ENCODE results near the gene STK33.

Gene STK33

DNA sequence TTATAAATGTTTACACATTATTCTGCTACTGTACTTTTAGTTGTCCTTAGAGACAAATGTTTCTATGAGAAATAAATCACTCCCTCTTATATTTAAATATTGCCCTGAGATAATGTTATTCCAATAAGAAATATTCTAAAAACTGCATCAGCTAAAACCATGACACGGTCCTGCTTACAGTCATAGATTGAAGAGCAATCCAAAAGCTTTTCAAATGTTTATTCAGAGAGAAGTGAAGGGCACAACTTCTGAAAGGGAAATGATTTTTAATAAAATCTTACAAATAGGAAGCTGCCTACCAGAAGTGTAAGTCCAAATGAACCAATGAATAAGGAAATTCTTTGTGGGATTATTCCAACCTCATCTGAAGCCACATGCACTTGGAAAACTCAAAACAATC, 49.2 kb downstream of the STK33 start:
- Histone ChIP-seq H3K9me3 (ENCODE audit: control insufficient read depth, insufficient read depth, low read depth, low read length) (no peaks in the 10 kb centered on the region), H3K27ac (ENCODE audit: extremely low read depth, low read depth, low read length) (no peak overlapping the region), H3K36me3 (ENCODE audit: control insufficient read depth in 2 of 2, insufficient read depth in 1 of 2, low read length in 2 of 2) (no peaks in the 10 kb centered on the region), H3K4me1 (ENCODE audit: control insufficient read depth, insufficient read depth, low read length) (no peaks in the 10 kb centered on the region), H3K4me3 (ENCODE audit: low read depth, low read length) (no peak overlapping the region)
- ChIA-PET CTCF (interaction anchor here (0.5 to 1.2 kb wide), 3 partner anchors 19 to 352 kb away, joined by 3 to 5 read pairs (median 4); no protein-coding TSS in a partner anchor), POLR2A (interaction anchor here (0.6 kb wide), 1 partner anchor 8 kb away, joined by 4 read pairs; no protein-coding TSS in a partner anchor)
- TF ChIP-seq ZNF37A (tag by site-specific recombination; IDR thresholded peaks at IDR 0.05) (no peak), ZNF626 (tag by site-specific recombination; IDR thresholded peaks at IDR 0.05) (no peak), ZNF707 (tag by site-specific recombination; IDR thresholded peaks at IDR 0.05) (no peak), REPIN1 (tag by site-specific recombination; IDR thresholded peaks at IDR 0.05; ENCODE audit: low read depth) (no peak), ZNF747 (tag by site-specific recombination; IDR thresholded peaks at IDR 0.05) (no peak), SP7 (tag by site-specific recombination; IDR thresholded peaks at IDR 0.05) (no peak), GLI2 (tag by site-specific recombination; IDR thresholded peaks at IDR 0.05; ENCODE audit: borderline replicate concordance, low read depth) (no peak)

DNA sequence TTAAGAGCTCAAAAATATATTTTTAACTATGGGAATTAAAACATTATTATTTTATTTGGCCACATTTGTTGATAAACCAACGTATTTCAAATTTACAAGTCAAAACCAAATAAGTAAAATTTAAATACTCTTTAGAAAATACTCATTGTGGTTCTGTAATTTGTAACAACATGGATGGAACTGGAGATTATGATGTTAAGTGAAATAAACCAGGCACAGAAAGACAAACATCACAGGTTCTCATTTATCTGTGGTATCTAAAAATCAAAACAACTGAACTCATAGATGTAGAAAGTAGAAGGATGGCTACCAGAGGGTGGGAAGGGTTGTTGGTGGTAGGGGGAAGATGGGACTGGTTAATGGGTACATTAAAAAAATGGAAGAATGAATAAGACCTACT, 50.8 kb downstream of the STK33 start:
- POLR2A ChIA-PET: no interaction called here
- CTCF ChIA-PET: no interaction called here
- H3K9me3 ChIP-seq (ENCODE audit: control insufficient read depth, insufficient read depth, low read depth, low read length): no peaks in the 10 kb centered on the region
- no peak overlapping the region for H3K27ac ChIP-seq (ENCODE audit: extremely low read depth, low read depth, low read length)
- H3K4me3 ChIP-seq (ENCODE audit: low read depth, low read length): no peak overlapping the region
- H3K4me1 ChIP-seq (ENCODE audit: control insufficient read depth, insufficient read depth, low read length): no peaks in the 10 kb centered on the region
- TF ChIP-seq KLF16 (tag by site-specific recombination; IDR thresholded peaks at IDR 0.05) (no peak), MYNN (tag by site-specific recombination; IDR thresholded peaks at IDR 0.05; ENCODE audit: borderline replicate concordance) (no peak), ZNF2 (tag by site-specific recombination; IDR thresholded peaks at IDR 0.05) (no peak), EGR2 (tag by site-specific recombination; IDR thresholded peaks at IDR 0.05; ENCODE audit: low read depth) (no peak), ZNF677 (tag by site-specific recombination; IDR thresholded peaks at IDR 0.05) (no peak), ZNF777 (tag by site-specific recombination; IDR thresholded peaks at IDR 0.05; ENCODE audit: borderline replicate concordance) (no peak), ZIC2 (tag by site-specific recombination; IDR thresholded peaks at IDR 0.05) (no peak), ZNF324 (tag by site-specific recombination; IDR thresholded peaks at IDR 0.05) (no peak), ZBTB21 (tag by site-specific recombination; IDR thresholded peaks at IDR 0.05) (no peak)
- TF ChIP-seq, protein P1, sequence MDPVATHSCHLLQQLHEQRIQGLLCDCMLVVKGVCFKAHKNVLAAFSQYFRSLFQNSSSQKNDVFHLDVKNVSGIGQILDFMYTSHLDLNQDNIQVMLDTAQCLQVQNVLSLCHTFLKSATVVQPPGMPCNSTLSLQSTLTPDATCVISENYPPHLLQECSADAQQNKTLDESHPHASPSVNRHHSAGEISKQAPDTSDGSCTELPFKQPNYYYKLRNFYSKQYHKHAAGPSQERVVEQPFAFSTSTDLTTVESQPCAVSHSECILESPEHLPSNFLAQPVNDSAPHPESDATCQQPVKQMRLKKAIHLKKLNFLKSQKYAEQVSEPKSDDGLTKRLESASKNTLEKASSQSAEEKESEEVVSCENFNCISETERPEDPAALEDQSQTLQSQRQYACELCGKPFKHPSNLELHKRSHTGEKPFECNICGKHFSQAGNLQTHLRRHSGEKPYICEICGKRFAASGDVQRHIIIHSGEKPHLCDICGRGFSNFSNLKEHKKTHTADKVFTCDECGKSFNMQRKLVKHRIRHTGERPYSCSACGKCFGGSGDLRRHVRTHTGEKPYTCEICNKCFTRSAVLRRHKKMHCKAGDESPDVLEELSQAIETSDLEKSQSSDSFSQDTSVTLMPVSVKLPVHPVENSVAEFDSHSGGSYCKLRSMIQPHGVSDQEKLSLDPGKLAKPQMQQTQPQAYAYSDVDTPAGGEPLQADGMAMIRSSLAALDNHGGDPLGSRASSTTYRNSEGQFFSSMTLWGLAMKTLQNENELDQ (tag by site-specific recombination; IDR thresholded peaks at IDR 0.05; ENCODE audit: low read depth): no peak
- TF ChIP-seq, protein P2, sequence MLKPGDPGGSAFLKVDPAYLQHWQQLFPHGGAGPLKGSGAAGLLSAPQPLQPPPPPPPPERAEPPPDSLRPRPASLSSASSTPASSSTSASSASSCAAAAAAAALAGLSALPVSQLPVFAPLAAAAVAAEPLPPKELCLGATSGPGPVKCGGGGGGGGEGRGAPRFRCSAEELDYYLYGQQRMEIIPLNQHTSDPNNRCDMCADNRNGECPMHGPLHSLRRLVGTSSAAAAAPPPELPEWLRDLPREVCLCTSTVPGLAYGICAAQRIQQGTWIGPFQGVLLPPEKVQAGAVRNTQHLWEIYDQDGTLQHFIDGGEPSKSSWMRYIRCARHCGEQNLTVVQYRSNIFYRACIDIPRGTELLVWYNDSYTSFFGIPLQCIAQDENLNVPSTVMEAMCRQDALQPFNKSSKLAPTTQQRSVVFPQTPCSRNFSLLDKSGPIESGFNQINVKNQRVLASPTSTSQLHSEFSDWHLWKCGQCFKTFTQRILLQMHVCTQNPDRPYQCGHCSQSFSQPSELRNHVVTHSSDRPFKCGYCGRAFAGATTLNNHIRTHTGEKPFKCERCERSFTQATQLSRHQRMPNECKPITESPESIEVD (tag by site-specific recombination; IDR thresholded peaks at IDR 0.05): no peak
- TF ChIP-seq, protein P3, sequence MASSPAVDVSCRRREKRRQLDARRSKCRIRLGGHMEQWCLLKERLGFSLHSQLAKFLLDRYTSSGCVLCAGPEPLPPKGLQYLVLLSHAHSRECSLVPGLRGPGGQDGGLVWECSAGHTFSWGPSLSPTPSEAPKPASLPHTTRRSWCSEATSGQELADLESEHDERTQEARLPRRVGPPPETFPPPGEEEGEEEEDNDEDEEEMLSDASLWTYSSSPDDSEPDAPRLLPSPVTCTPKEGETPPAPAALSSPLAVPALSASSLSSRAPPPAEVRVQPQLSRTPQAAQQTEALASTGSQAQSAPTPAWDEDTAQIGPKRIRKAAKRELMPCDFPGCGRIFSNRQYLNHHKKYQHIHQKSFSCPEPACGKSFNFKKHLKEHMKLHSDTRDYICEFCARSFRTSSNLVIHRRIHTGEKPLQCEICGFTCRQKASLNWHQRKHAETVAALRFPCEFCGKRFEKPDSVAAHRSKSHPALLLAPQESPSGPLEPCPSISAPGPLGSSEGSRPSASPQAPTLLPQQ (tag by site-specific recombination; IDR thresholded peaks at IDR 0.05): no peak
- H3K36me3 ChIP-seq (ENCODE audit: control insufficient read depth in 2 of 2, insufficient read depth in 1 of 2, low read length in 2 of 2): no peaks in the 10 kb centered on the region

All from HEK293 (cell line).